Measurements from ENCODE around the gene MED15. TPM values are rescaled to one million over a fixed set of nuclear protein-coding genes. Genes with fewer than 3 reads are reported as not detected.

MED15 gene
- total RNA-seq, 2 experiments from 2014 or later: 141 to 182 TPM

GRCh38 chr22:20554824-20555223, 47.4 kb downstream of the MED15 start:
- Mint-ChIP-seq H3K4me3 (no peak overlapping the region), H3K27me3 (no peaks in the 10 kb centered on the region), H3K9me3 (peaks cover 10% of the 10 kb centered on the region), H3K4me1 (peaks cover 96% of the 10 kb centered on the region), H3K36me3 (ENCODE audit: low read depth) (peaks cover 89% of the 10 kb centered on the region), H3K27ac (peak overlapping the region; percentile 99)
- ChIA-PET POLR2A (no interaction called here), CTCF (interaction anchor here (0.9 to 11.8 kb wide), 2 partner anchors 11 to 21 kb away, joined by 4 to 122 read pairs; no protein-coding TSS in a partner anchor)
- no peak for DNase-seq

DNA sequence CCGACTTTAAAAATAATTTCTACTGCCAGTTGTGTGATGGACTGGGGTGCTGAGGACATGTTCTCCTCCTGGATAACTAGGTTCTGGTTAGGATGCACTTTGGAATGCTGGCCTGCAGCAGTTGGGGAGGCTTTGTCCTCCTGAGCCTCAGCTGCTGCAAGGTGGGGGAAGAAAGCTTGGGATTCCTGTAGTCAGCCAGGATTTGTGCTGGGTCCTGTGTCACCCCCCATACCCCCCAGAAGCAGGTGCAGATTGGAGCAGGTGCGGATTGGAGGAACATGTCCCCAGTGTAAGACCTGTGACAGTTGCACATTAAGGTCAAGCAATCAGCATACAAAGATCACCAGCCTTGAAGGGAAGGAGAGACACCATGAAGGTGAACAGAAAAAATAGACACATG, 51.1 kb downstream of the MED15 start:
- no peak overlapping the region for H3K4me3 Mint-ChIP-seq
- DNase-seq: no peak
- H3K36me3 Mint-ChIP-seq (ENCODE audit: low read depth): peaks cover 86% of the 10 kb centered on the region
- POLR2A ChIA-PET: no interaction called here
- H3K27me3 Mint-ChIP-seq: no peaks in the 10 kb centered on the region
- H3K4me1 Mint-ChIP-seq: peaks cover 87% of the 10 kb centered on the region
- H3K27ac Mint-ChIP-seq: peak overlapping the region; percentile 99
- CTCF ChIA-PET: interaction anchor here (11.8 kb wide), 1 partner anchor 8 kb away, joined by 122 read pairs; no protein-coding TSS in a partner anchor
- peaks cover 10% of the 10 kb centered on the region for H3K9me3 Mint-ChIP-seq

DNA sequence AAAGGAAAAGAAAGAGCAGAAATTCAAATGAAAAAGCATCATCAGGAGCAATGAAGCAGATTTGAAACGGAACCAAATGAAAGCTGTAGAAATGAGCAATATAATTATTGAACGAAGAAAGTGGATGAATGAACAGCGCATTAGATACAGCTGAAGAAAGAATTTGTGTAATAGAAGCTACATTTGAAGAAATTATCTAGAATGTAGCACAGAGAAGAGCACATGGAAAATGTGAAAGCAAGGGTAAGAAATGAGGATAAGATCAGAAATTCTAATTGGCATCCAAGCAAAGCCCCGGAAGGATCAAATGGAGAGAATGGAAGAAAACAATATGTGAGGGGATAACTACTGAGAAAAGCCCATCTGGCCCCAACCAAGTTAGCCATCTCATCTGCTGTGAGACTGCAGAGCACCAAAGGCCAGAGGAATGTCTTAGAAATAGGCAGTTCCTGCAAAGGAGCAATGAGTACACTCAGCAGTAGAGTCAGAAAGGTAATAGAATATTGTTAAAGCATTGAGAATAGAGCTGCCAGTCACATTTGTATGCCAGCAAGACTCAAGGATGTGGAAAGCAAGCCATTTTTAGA, 51.9 kb downstream of the MED15 start:
- H3K27me3 Mint-ChIP-seq: no peaks in the 10 kb centered on the region
- ChIA-PET POLR2A (no interaction called here), CTCF (interaction anchor here (11.8 kb wide), 1 partner anchor 7 kb away, joined by 122 read pairs; no protein-coding TSS in a partner anchor)
- peaks cover 10% of the 10 kb centered on the region for H3K9me3 Mint-ChIP-seq
- peak overlapping the region; percentile 99 for H3K27ac Mint-ChIP-seq
- peaks cover 89% of the 10 kb centered on the region for H3K4me1 Mint-ChIP-seq
- peaks cover 89% of the 10 kb centered on the region for H3K36me3 Mint-ChIP-seq (ENCODE audit: low read depth)
- DNase-seq: no peak
- no peak overlapping the region for H3K4me3 Mint-ChIP-seq

GRCh38 chr22:20560716-20561115, 53.3 kb downstream of the MED15 start:
- Mint-ChIP-seq H3K27me3 (no peaks in the 10 kb centered on the region), H3K9me3 (peaks cover 10% of the 10 kb centered on the region), H3K36me3 (ENCODE audit: low read depth) (peaks cover 86% of the 10 kb centered on the region), H3K27ac (peak overlapping the region; percentile 26), H3K4me3 (no peak overlapping the region), H3K4me1 (peaks cover 87% of the 10 kb centered on the region)
- CTCF ChIA-PET: no interaction called here
- no peak for DNase-seq
- POLR2A ChIA-PET: no interaction called here

- POLR2A ChIA-PET: no interaction called here
- Mint-ChIP-seq H3K27ac (peak overlapping the region; percentile 76), H3K4me3 (no peak overlapping the region), H3K27me3 (no peaks in the 10 kb centered on the region), H3K4me1 (peaks cover 86% of the 10 kb centered on the region), H3K36me3 (ENCODE audit: low read depth) (peaks cover 85% of the 10 kb centered on the region), H3K9me3 (peaks cover 10% of the 10 kb centered on the region)
- CTCF ChIA-PET: interaction anchor here (0.9 to 1.1 kb wide), 2 partner anchors 10 to 184 kb away, joined by 3 to 4 read pairs; no protein-coding TSS in a partner anchor
- DNase-seq: no peak
Measured at GRCh38 chr22:20561882-20562281, 54.5 kb downstream of the MED15 start.

GRCh38 chr22:20562607-20563465, 55.4 kb downstream of the MED15 start:
- peaks cover 86% of the 10 kb centered on the region for H3K4me1 Mint-ChIP-seq
- H3K36me3 Mint-ChIP-seq (ENCODE audit: low read depth): peaks cover 85% of the 10 kb centered on the region
- H3K27me3 Mint-ChIP-seq: no peaks in the 10 kb centered on the region
- peak overlapping the region; percentile 87 for H3K27ac Mint-ChIP-seq
- DNase-seq: no peak
- H3K9me3 Mint-ChIP-seq: peaks cover 10% of the 10 kb centered on the region
- H3K4me3 Mint-ChIP-seq: no peak overlapping the region
- CTCF ChIA-PET: interaction anchor here (7.3 kb wide), 1 partner anchor 9 kb away, joined by 122 read pairs; no protein-coding TSS in a partner anchor
- POLR2A ChIA-PET: no interaction called here

DNA sequence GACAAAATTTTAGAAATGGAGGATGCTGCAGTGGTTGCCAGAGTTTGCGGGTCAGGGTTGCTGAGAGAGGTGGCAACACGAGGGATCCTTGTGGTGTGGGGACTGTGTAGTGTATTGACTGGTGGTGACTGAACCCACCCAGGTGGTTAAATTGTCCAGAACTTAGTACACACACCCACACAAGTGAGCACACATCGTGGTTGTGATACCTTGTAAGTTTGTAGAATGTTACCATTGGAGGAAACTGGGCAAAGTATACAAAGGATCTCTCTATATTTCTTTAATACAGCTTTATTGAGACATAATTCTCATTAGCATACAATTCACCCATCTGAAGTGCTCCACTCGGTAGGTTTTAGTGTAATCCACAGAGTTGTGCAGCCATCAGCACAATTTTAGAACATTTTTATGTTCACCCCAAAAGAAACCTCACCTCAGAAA, 56.1 kb downstream of the MED15 start:
- peaks cover 86% of the 10 kb centered on the region for H3K4me1 Mint-ChIP-seq
- DNase-seq: no peak
- H3K4me3 Mint-ChIP-seq: no peak overlapping the region
- H3K36me3 Mint-ChIP-seq (ENCODE audit: low read depth): peaks cover 85% of the 10 kb centered on the region
- POLR2A ChIA-PET: no interaction called here
- peaks cover 10% of the 10 kb centered on the region for H3K9me3 Mint-ChIP-seq
- H3K27ac Mint-ChIP-seq: peak overlapping the region; percentile 87
- CTCF ChIA-PET: interaction anchor here (0.8 to 7.3 kb wide), 9 partner anchors 9 to 221 kb away, joined by 3 to 122 read pairs (median 7); partner anchors contain the start of gene MED15
- H3K27me3 Mint-ChIP-seq: no peaks in the 10 kb centered on the region

- ChIA-PET POLR2A (no interaction called here), CTCF (interaction anchor here (0.6 to 7.3 kb wide), 22 partner anchors 10 to 220 kb away, joined by 3 to 122 read pairs (median 4); partner anchors contain the start of gene MED15)
- peaks cover 86% of the 10 kb centered on the region for H3K4me1 Mint-ChIP-seq
- H3K27ac Mint-ChIP-seq: peak overlapping the region; percentile 87
- H3K4me3 Mint-ChIP-seq: peak overlapping the region; percentile 40
- H3K27me3 Mint-ChIP-seq: no peaks in the 10 kb centered on the region
- peaks cover 85% of the 10 kb centered on the region for H3K36me3 Mint-ChIP-seq (ENCODE audit: low read depth)
- H3K9me3 Mint-ChIP-seq: peaks cover 6% of the 10 kb centered on the region
- no peak for DNase-seq
Measured at GRCh38 chr22:20563941-20564371, 56.5 kb downstream of the MED15 start.

GRCh38 chr22:20565079-20565734, 57.8 kb downstream of the MED15 start:
- H3K36me3 Mint-ChIP-seq (ENCODE audit: low read depth): peaks cover 85% of the 10 kb centered on the region
- H3K4me3 Mint-ChIP-seq: peak overlapping the region; percentile 69
- H3K9me3 Mint-ChIP-seq: no peaks in the 10 kb centered on the region
- no peaks in the 10 kb centered on the region for H3K27me3 Mint-ChIP-seq
- ChIA-PET CTCF (interaction anchor here (0.7 to 7.3 kb wide), 16 partner anchors 9 to 187 kb away, joined by 3 to 122 read pairs (median 4); partner anchors contain the start of gene MED15), POLR2A (no interaction called here)
- no peak for DNase-seq
- H3K4me1 Mint-ChIP-seq: peaks cover 88% of the 10 kb centered on the region
- H3K27ac Mint-ChIP-seq: peak overlapping the region; percentile 93

DNA sequence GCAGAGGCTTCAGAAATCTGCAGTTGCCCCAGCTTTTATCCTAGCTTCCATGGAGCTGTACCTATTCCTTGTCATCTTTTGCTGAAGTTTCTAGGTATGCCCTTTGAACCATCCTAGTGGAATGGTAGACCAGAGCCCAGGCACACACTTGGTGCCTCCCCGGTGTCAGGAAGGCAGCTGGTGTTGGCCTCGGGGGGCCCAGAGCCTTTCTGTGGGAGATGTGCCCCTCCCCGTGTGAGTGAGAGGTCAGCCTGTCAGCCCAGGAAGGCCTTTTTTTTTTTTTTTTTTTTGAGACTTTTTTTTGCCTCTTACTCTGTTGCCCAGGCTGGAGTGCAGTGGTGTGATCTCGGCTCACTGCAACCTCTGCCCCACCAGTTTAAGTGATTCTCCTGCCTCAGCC, 58.4 kb downstream of the MED15 start:
- Mint-ChIP-seq H3K4me3 (peak overlapping the region; percentile 69), H3K27me3 (no peaks in the 10 kb centered on the region), H3K4me1 (peaks cover 89% of the 10 kb centered on the region), H3K9me3 (no peaks in the 10 kb centered on the region), H3K36me3 (ENCODE audit: low read depth) (peaks cover 83% of the 10 kb centered on the region), H3K27ac (peak overlapping the region; percentile 93)
- CTCF ChIA-PET: interaction anchor here (0.7 to 7.3 kb wide), 9 partner anchors 8 to 187 kb away, joined by 3 to 122 read pairs (median 5); partner anchors contain the start of gene MED15
- POLR2A ChIA-PET: no interaction called here
- DNase-seq: no peak

GRCh38 chr22:20566420-20567260, 59.2 kb downstream of the MED15 start:
- H3K4me3 Mint-ChIP-seq: peak overlapping the region; percentile 69

More at GRCh38 chr22:20566420-20567260, 59.2 kb downstream of the MED15 start:
- Mint-ChIP-seq H3K36me3 (ENCODE audit: low read depth) (peaks cover 85% of the 10 kb centered on the region), H3K27ac (peak overlapping the region; percentile 93), H3K9me3 (no peaks in the 10 kb centered on the region), H3K4me1 (peaks cover 91% of the 10 kb centered on the region), H3K27me3 (no peaks in the 10 kb centered on the region)
- CTCF ChIA-PET: interaction anchor here (0.7 to 7.3 kb wide), 4 partner anchors 13 to 48 kb away, joined by 3 to 122 read pairs (median 4); no protein-coding TSS in a partner anchor
- POLR2A ChIA-PET: no interaction called here
- peak; percentile 77 for DNase-seq
